Endothelial cell of umbilical vein (primary cell): ENCODE measurements around the gene NTNG1.

ENCODE experiments used
- EZH2 ChIP-seq: IDR thresholded peaks from 2 replicates; pipeline ENCODE4 v1.6.1; 2012; ENCODE audit warnings: borderline replicate concordance, low read depth, mild to moderate bottlenecking, moderate library complexity, low read length, inconsistent platforms; ENCODE audit not compliant: severe bottlenecking
- JUN ChIP-seq: IDR thresholded peaks from 2 replicates; pipeline ENCODE4 v1.6.1; 2011; ENCODE audit warnings: borderline replicate concordance, low read depth; ENCODE audit not compliant: insufficient read length, insufficient read depth
- MYC ChIP-seq: IDR thresholded peaks from one replicate; pipeline ENCODE4 v1.6.1; 2011; ENCODE audit warnings: mild to moderate bottlenecking, low read depth, low read length
- POLR2A ChIP-seq: IDR thresholded peaks from 2 replicates; pipeline ENCODE4 v1.6.1; 2012; ENCODE audit warnings: low read depth, mild to moderate bottlenecking, control low read depth, low read length
- POLR2AphosphoS5 ChIP-seq: IDR thresholded peaks from 2 replicates; pipeline ENCODE4 v1.6.1; 2012; ENCODE audit warnings: low read depth, mild to moderate bottlenecking, control low read depth, low read length, moderate library complexity; ENCODE audit not compliant: insufficient read depth
- TF ChIP-seq, protein P1 (sequence below), 2 donors: IDR thresholded peaks; 1 replicate in 1 of 2; 2 replicates in 1 of 2; pipeline ENCODE4 v1.5.1; 2011; ENCODE audit warnings: low read length in 2 of 2, mild to moderate bottlenecking in 2 of 2, moderate library complexity in 2 of 2, control low read depth in 1 of 2, inconsistent platforms in 1 of 2, low read depth in 1 of 2; ENCODE audit not compliant: insufficient read depth in 1 of 2; ENCODE audit errors: extremely low read depth in 1 of 2
- TF ChIP-seq, protein P2 (sequence below): IDR thresholded peaks from 2 replicates; pipeline ENCODE4 v1.6.1; 2011; ENCODE audit not compliant: insufficient read depth, insufficient read length

DNA sequence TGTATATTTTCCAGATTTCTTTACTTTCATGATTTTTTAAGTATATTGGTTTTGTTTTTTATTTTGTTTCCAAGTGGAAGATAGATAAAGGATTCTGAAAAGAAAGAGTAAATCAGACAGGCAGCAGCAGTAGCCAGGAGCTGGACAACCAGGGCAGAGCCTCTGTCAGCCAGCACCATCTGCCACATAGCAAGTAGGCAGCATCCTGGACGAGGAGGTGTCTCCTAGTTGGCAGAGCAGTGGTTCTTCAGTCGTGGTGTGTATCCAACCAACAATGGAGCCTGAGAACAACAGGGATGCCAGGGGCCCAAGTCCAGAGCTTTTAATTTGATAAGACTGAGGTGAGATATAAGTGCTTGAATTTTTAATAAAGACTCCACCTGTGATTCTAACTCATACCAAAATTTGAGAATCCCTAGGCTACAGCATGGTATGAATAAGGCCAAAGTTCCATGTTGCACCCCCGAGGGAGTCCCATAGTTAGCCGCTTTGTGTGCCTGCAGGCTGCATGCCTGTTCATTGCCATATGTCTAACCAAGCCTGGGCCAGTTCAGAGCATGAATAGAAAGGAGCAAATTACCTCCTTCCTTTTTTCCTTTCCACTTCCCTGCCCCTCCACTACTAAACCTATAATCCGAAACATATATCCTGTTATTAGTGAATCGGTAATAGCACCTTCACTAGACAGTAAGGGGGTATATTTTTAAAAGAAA is 153.2 kb downstream of the NTNG1 start:
- TF ChIP-seq, protein P1, sequence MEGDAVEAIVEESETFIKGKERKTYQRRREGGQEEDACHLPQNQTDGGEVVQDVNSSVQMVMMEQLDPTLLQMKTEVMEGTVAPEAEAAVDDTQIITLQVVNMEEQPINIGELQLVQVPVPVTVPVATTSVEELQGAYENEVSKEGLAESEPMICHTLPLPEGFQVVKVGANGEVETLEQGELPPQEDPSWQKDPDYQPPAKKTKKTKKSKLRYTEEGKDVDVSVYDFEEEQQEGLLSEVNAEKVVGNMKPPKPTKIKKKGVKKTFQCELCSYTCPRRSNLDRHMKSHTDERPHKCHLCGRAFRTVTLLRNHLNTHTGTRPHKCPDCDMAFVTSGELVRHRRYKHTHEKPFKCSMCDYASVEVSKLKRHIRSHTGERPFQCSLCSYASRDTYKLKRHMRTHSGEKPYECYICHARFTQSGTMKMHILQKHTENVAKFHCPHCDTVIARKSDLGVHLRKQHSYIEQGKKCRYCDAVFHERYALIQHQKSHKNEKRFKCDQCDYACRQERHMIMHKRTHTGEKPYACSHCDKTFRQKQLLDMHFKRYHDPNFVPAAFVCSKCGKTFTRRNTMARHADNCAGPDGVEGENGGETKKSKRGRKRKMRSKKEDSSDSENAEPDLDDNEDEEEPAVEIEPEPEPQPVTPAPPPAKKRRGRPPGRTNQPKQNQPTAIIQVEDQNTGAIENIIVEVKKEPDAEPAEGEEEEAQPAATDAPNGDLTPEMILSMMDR (IDR thresholded peaks at IDR 0.05; ENCODE audit: extremely low read depth in 1 of 2, insufficient read depth in 1 of 2, low read depth in 1 of 2, low read length in 2 of 2) = no peak
- TF ChIP-seq EZH2 = no peak
- TF ChIP-seq POLR2A = no peak
- TF ChIP-seq, protein P2, sequence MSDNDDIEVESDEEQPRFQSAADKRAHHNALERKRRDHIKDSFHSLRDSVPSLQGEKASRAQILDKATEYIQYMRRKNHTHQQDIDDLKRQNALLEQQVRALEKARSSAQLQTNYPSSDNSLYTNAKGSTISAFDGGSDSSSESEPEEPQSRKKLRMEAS = no peak
- no peak for TF ChIP-seq POLR2AphosphoS5
- no peak for TF ChIP-seq JUN
- TF ChIP-seq MYC = no peak
